Ovary (tissue), 9 donors: ENCODE measurements around the gene MS4A4E. TPM values are rescaled to one million over a fixed set of nuclear protein-coding genes. Genes with fewer than 3 reads are reported as not detected.
"Not testable (repeated sequence)": the region's sequence is repeated elsewhere in the genome, so short reads cannot be mapped to it uniquely, and the experiment has no call there.

Source experiments
- DNase-seq, 5 donors: peaks; one replicate each; pipeline ENCODE4 v3.0.0-alpha.2; 2019 to 2020
- H3K27ac ChIP-seq, 2 donors: fragments of 200-600 bp; one replicate each; pipeline versions ENCODE4 v1.5.1 to v1.8.0; 2019 to 2022
- H3K27me3 ChIP-seq: fragments of 200-600 bp; one replicate; pipeline ENCODE4 v1.8.0; 2022
- H3K36me3 ChIP-seq: fragments of 200-600 bp; sonication (generic); one replicate; pipeline ENCODE4 v1.5.1; 2019
- H3K4me1 ChIP-seq: one replicate; pipeline ENCODE4 v1.8.1; 2013; ENCODE audit warnings: mild to moderate bottlenecking, moderate library complexity; ENCODE audit not compliant: insufficient read depth
- H3K4me3 ChIP-seq: fragments of 200-600 bp; sonication (generic); one replicate; pipeline ENCODE4 v1.5.1; 2017
- H3K9me3 ChIP-seq, 2 donors: fragments of 200-600 bp in 1 of 2; sonication (generic) in 1 of 2; one replicate each; pipeline versions ENCODE4 v1.5.1 to v1.8.1; 2013 to 2019; ENCODE audit warnings: mild to moderate bottlenecking in 1 of 2, moderate library complexity in 1 of 2
- EP300 ChIP-seq: sonication (generic); formaldehyde crosslinking; IDR thresholded peaks from one replicate; pipeline ENCODE4 v1.6.1; 2017; ENCODE audit warnings: antibody characterized with exemption
- POLR2A ChIP-seq: fragments of 450-650 bp; IDR thresholded peaks from one replicate; pipeline ENCODE4 v1.6.1; 2017; ENCODE audit warnings: antibody characterized with exemption, mild to moderate bottlenecking, moderate library complexity
- WGBS, 3 donors: extraction: QIAGEN DNeasy Blood & Tissue Kit in 1 of 3; methylation state at CpG; one replicate each; pipeline versions ENCODE4 v1.1.5 to v1.1.7; 2013 to 2017; 5-methylcytosine and 5-hydroxymethylcytosine counted together
- intact Hi-C, 4 donors: fragments of 100-400 bp; cut with DNase I; formaldehyde crosslinking; loops; one replicate each; pipeline versions ENCODE4 v1.11.0 to v1.15.1; 2022 to 2023
- polyA plus RNA-seq, 2 donors: library from polyadenylated mRNA; stranded (reverse); fragments of 200-250 nt in 1 of 2; fragments of 350-450 nt in 1 of 2; fragmentation: Illumina TruSeq in 1 of 2; extraction: RNeasy Lipid Tissue Mini Kit (QIAGEN cat#74804) in 1 of 2; gene quantifications; one replicate each; pipeline ENCODE4 v1.2.3, GENCODE V29; 2013 to 2014
- total RNA-seq, 7 donors: library from RNA; depleted of rRNA in 2 of 7; stranded (reverse); fragments of >200 nt in 2 of 7; fragmentation: NEBNext Ultra II Directional in 3 of 7; extraction: Animal tissue kit (Norgen Biotek cat#: 25700) in 3 of 7; gene quantifications; one replicate each; pipeline versions ENCODE4 v1.1.0 to v1.2.4, GENCODE V29; 2016 to 2023
- TF ChIP-seq, protein P1 (sequence below), 3 donors: fragments of 450-650 bp in 2 of 3; fragments of 200-600 bp in 1 of 3; IDR thresholded peaks; one replicate each; pipeline versions ENCODE4 v1.5.1 to v1.8.0; 2016 to 2022; ENCODE audit warnings: antibody characterized with exemption in 3 of 3, mild to moderate bottlenecking in 1 of 3
- donor health status: DM: no; HTN: no; CAD: no; lungs with moderate emphysema.
- donor health status: DM: no; HTN: no; CAD: no.
- donor health status: Bipolar disorder and iron deficiency.
- donor health status: DM: yes; HTN: yes; CAD: no.
- donor health status: DM: no; HTN: no; CAD: no.
- donor health status: DM: yes; HTN: yes; CAD: no.

The MS4A4E gene
- total and polyA plus RNA-seq, 9 donors = 0.27 to 1.3 (median 0.71) TPM

DNA sequence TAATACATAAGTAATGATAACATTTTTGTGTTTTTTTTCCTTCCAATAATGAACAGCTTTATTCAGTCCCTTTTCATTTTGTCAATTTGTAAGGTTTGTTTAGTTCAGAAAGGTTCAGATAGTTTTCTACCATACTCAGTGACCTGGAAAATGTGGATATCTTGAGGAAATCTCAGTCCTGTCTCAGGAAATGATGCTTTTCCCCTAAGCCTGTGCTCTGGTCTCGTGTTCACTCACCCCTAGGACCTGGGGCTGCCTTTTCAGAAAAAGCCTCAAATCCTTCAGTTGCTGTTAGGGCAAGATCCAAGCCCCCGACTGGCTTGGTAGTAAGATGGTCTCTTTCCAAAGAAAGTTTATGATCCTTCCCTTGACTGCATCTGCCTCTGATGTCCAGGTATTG is 81.8 kb downstream of the MS4A4E start:
- H3K27ac ChIP-seq = no peak overlapping the region
- H3K27me3 ChIP-seq = no peaks in the 10 kb centered on the region
- no peaks in the 10 kb centered on the region for H3K4me1 ChIP-seq
- WGBS, 3 donors = 86 to 90% (median 87%) methylated on average over 2 of the region's 2 CpGs
- intact Hi-C loops = no loop called here
- no peaks in the 10 kb centered on the region for H3K9me3 ChIP-seq
- DNase-seq = no peak
- no peak overlapping the region for H3K4me3 ChIP-seq
- TF ChIP-seq POLR2A (no peak), EP300 (no peak)
- TF ChIP-seq, protein P1, sequence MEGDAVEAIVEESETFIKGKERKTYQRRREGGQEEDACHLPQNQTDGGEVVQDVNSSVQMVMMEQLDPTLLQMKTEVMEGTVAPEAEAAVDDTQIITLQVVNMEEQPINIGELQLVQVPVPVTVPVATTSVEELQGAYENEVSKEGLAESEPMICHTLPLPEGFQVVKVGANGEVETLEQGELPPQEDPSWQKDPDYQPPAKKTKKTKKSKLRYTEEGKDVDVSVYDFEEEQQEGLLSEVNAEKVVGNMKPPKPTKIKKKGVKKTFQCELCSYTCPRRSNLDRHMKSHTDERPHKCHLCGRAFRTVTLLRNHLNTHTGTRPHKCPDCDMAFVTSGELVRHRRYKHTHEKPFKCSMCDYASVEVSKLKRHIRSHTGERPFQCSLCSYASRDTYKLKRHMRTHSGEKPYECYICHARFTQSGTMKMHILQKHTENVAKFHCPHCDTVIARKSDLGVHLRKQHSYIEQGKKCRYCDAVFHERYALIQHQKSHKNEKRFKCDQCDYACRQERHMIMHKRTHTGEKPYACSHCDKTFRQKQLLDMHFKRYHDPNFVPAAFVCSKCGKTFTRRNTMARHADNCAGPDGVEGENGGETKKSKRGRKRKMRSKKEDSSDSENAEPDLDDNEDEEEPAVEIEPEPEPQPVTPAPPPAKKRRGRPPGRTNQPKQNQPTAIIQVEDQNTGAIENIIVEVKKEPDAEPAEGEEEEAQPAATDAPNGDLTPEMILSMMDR (IDR thresholded peaks at IDR 0.05) = no peak
- H3K36me3 ChIP-seq = no peaks in the 10 kb centered on the region

DNA sequence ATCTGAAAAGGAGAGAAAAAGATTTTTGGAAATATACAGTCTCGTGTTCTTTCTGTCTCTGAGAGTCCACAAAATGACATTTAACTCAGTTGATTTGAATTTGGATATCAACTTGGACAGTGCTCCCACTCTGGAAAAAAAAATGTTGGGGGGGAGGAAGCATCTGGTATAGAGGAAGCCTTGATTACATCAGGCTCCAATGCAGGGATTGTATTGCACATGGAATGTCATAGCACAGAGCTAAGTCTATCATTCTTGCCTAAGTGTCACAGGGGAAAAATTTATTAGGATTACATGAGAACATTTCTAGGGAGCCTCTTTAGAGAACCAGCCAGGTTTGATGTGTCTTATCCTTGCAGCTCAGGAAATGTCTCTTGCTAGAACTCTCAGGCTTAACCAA is 83.1 kb downstream of the MS4A4E start:
- intact Hi-C loops = no loop called here
- Histone ChIP-seq H3K4me1 (no peaks in the 10 kb centered on the region), H3K4me3 (no peak overlapping the region), H3K9me3 (no peaks in the 10 kb centered on the region), H3K36me3 (no peaks in the 10 kb centered on the region), H3K27ac (no peak overlapping the region), H3K27me3 (no peaks in the 10 kb centered on the region)
- no peak for TF ChIP-seq POLR2A
- TF ChIP-seq, protein P1 (IDR thresholded peaks at IDR 0.05) = no peak
- TF ChIP-seq EP300 = no peak
- DNase-seq = no peak
- 71 to 87% (median 80%) methylated on average over 1 of the region's 1 CpG for WGBS, 3 donors

GRCh38 chr11:60159284-60159683 is 83.7 kb downstream of the MS4A4E start:
- DNase-seq = no peak
- 43 to 88% (median 45%) methylated on average over 2 of the region's 2 CpGs for WGBS, 3 donors
- Histone ChIP-seq H3K9me3 (no peaks in the 10 kb centered on the region), H3K4me1 (no peaks in the 10 kb centered on the region), H3K27me3 (no peaks in the 10 kb centered on the region), H3K27ac (no peak overlapping the region), H3K4me3 (no peak overlapping the region), H3K36me3 (no peaks in the 10 kb centered on the region)
- TF ChIP-seq EP300 (no peak), POLR2A (no peak)
- TF ChIP-seq, protein P1 (IDR thresholded peaks at IDR 0.05) = no peak
- intact Hi-C loops = no loop called here

- H3K4me1 ChIP-seq = no peaks in the 10 kb centered on the region
- H3K9me3 ChIP-seq = no peaks in the 10 kb centered on the region
- WGBS, 3 donors = 79 to 92% (median 83%) methylated on average over 3 of the region's 3 CpGs
- no peak overlapping the region for H3K27ac ChIP-seq
- no peaks in the 10 kb centered on the region for H3K36me3 ChIP-seq
- TF ChIP-seq POLR2A (no peak), EP300 (no peak)
- TF ChIP-seq, protein P1 (IDR thresholded peaks at IDR 0.05) = no peak
- DNase-seq = no peak
- intact Hi-C loops = no loop called here
- no peak overlapping the region for H3K4me3 ChIP-seq
- no peaks in the 10 kb centered on the region for H3K27me3 ChIP-seq
Observed at GRCh38 chr11:60158636-60159035, 84.3 kb downstream of the MS4A4E start.

- no peaks in the 10 kb centered on the region for H3K36me3 ChIP-seq
- no peak overlapping the region for H3K4me3 ChIP-seq
- H3K27ac ChIP-seq = no peak overlapping the region
- WGBS, 3 donors = 74 to 81% (median 76%) methylated on average over 3 of the region's 3 CpGs
- no peaks in the 10 kb centered on the region for H3K4me1 ChIP-seq
- no peaks in the 10 kb centered on the region for H3K27me3 ChIP-seq
- no peak for DNase-seq
- TF ChIP-seq, protein P1 (IDR thresholded peaks at IDR 0.05) = no peak
- TF ChIP-seq EP300 = no peak
- no peak for TF ChIP-seq POLR2A
- intact Hi-C loops = no loop called here
- H3K9me3 ChIP-seq = no peaks in the 10 kb centered on the region
Observed at GRCh38 chr11:60155931-60156330, 87.0 kb downstream of the MS4A4E start.

DNA sequence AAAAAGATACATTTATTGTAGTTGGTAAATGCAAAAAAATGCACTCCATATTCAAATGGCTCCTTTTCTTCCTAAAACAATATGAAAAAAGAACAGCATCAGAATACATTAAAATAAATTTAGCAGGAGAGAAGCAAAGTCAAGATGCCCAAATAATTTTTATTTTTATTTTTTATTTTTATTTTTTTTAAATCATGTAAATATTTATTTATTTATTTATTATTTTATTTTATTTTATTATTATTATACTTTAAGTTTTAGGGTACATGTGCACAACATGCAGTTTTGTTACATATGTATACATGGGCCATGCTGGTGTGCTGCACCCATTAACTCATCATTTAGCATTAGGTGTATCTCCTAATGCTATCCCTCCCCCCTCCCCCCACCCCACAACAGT is 90.2 kb downstream of the MS4A4E start:
- intact Hi-C loops, H3K9me3 ChIP-seq, H3K27ac ChIP-seq, H3K4me1 ChIP-seq, DNase-seq, H3K4me3 ChIP-seq, H3K36me3 ChIP-seq, H3K27me3 ChIP-seq: not testable (repeated sequence)
